GM12891 (cell line): ENCODE results near the gene OR51G1. TPM values are rescaled to one million over a fixed set of nuclear protein-coding genes. Genes with fewer than 3 reads are reported as not detected.
A peak's percentile ranks its signal among the peaks of the same experiment; 100 is the strongest.
"Not testable (repeated sequence)": the region's sequence is repeated elsewhere in the genome, so short reads cannot be mapped to it uniquely, and the experiment has no call there.

Source experiments
- DNase-seq: peaks from one replicate; pipeline ENCODE4 v3.0.0; 2011; ENCODE audit warnings: low spot score; ENCODE audit not compliant: insufficient read length
- FAIRE-seq: peaks from 2 replicates; lab custom pipeline; 2011; peaks lifted over from hg19 to GRCh38; lab: Jason Lieb, UNC
- PAX5 ChIP-seq: IDR thresholded peaks from 2 replicates; pipeline ENCODE4 v1.6.1; 2011; ENCODE audit warnings: low read length, moderate library complexity, mild to moderate bottlenecking; ENCODE audit not compliant: insufficient read depth, severe bottlenecking
- POLR2A ChIP-seq: IDR thresholded peaks from 2 replicates; pipeline ENCODE4 v1.6.1; 2011; ENCODE audit warnings: low read depth, low read length, control low read depth
- POLR2AphosphoS5 ChIP-seq: IDR thresholded peaks from 2 replicates; pipeline ENCODE4 v1.6.1; 2011; ENCODE audit warnings: low read depth, low read length, control low read depth
- POU2F2 ChIP-seq: IDR thresholded peaks from 2 replicates; pipeline ENCODE4 v1.6.1; 2011; ENCODE audit warnings: low read depth, mild to moderate bottlenecking, control low read depth, low read length, moderate library complexity
- SPI1 ChIP-seq: IDR thresholded peaks from 2 replicates; pipeline ENCODE4 v1.6.1; 2011; ENCODE audit warnings: low read depth, low read length, control low read depth
- TAF1 ChIP-seq: IDR thresholded peaks from 2 replicates; pipeline ENCODE4 v1.6.1; 2011; ENCODE audit warnings: low read depth, low read length, control low read depth
- polyA plus RNA-seq: library from polyadenylated mRNA; unstranded; fragments of >200 nt; gene quantifications from one replicate; pipeline ENCODE4 v1.2.1, GENCODE V29; 2012; ENCODE audit warnings: low read depth, missing spikeins, inconsistent platforms; ENCODE audit not compliant: missing spikeins

OR51G1 gene, protein sequence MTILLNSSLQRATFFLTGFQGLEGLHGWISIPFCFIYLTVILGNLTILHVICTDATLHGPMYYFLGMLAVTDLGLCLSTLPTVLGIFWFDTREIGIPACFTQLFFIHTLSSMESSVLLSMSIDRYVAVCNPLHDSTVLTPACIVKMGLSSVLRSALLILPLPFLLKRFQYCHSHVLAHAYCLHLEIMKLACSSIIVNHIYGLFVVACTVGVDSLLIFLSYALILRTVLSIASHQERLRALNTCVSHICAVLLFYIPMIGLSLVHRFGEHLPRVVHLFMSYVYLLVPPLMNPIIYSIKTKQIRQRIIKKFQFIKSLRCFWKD
- not detected for polyA plus RNA-seq

DNA sequence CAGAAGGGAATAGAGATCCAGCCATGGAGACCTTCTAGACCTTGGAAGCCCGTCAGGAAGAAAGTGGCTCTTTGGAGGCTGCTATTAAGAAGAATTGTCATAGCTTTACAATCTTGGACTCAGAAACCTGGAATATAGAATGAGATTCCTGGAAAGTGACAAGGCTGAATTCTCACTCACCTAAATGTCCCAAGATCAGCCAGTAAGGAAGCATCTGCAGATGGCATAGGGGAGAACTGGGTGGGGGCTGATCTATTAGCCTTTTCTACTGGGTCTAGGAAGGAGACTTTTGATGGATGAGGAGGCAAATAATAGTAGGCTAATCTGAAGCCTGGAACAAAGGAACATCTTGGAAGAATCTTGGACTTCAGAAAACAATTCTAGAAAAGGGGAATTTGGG is at the start of gene OR51G1:
OR51G1 (minus strand) TSS at position 101 of the 400 bp plus-strand sequence; CDS start at position 101, 0 bp downstream.
- no peak for FAIRE-seq
- TF ChIP-seq POLR2A (no peak), SPI1 (no peak), PAX5 (no peak), POLR2AphosphoS5 (no peak), POU2F2 (no peak)
- DNase-seq = no peak

DNA sequence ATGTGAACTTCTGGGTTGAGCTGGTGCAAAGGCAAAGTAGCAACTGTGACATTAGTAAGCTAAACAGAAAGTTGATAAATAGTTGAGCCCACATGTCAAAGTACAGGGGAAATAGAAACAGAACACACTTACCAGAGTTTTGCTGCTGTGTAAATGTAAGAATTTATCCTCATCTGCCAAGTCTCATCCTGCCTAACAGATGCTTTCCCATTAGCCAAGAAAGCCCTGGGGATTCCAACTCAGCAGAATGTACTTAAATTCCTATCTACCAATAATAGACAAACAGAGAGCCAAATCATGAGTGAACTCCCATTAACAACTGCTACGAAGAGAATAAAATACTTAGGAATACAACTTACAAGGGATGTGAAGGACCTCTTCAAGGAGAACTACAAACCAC is 38.7 kb upstream of the OR51G1 start:
- no peak for FAIRE-seq
- TF ChIP-seq POLR2A (no peak), TAF1 (no peak), SPI1 (no peak), POU2F2 (no peak), PAX5 (no peak), POLR2AphosphoS5 (no peak)
- no peak for DNase-seq

DNA sequence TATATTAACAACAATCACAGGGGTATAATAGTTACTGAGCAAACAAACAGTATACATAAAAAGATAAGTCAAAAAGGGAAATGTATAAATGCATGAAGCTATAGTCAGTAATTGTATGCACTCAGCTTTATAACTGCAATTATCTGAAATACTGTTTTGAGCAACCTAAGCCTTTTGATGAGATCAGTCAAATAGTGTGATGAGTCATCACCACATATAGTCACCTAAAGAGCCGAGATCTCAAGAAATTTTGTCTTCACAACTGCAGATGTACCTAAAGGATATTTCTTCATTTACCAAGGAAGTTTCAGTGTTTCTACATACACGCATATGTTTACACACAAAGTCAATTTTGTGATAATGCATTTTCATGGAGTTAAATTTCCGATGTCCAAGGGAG is 36.7 kb upstream of the OR51G1 start:
- DNase-seq = no peak
- TF ChIP-seq POLR2A (no peak), PAX5 (no peak), POU2F2 (no peak), POLR2AphosphoS5 (no peak), TAF1 (no peak), SPI1 (no peak)
- no peak for FAIRE-seq

DNA sequence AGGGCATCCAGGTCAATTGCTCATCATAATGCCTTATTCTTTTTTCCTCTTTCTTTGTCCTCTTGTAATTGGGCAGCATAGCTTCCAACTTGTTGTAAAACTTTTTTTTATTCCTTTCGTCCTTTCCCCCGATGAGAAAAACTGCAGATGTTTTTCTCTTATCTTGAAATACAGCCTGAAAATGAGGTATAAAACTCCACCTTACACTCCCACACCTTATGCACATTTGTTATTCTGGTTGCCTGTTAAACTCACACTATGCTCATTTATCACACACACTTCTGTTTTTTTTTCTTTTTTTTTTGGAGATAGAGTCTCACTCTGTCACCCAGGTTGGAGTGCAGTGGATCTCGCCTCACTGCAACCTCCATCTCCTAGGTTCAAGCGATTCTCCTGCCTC is 33.3 kb upstream of the OR51G1 start:
- DNase-seq (no peak), FAIRE-seq (no peak)
- TF ChIP-seq POLR2AphosphoS5 (no peak), SPI1 (no peak), POLR2A (no peak), PAX5 (no peak), POU2F2 (no peak), TAF1 (no peak)

DNA sequence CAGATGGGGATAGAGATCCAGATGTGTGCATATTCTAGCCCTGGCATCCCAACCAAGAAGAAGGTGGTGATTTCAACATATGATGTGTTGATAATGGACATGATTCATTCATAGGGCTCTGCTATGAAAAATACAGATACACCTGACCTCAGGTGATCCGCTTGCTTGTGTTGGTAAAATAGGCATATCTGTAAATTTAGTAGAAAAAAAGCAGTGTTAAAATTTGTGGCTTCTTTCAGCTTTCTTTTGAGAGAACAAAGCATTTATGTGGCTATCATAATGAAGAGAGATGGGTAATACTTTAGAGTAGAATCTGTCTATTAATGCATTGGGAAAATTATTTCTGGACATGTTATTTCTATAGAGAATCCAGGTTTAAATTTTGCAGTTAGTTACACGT is 31.5 kb upstream of the OR51G1 start, which contains the start of gene OR51A2:
OR51A2 (minus strand) TSS at position 101 of the 400 bp plus-strand sequence; CDS start at position 101, 0 bp downstream.
- FAIRE-seq = peak; percentile 47

DNA sequence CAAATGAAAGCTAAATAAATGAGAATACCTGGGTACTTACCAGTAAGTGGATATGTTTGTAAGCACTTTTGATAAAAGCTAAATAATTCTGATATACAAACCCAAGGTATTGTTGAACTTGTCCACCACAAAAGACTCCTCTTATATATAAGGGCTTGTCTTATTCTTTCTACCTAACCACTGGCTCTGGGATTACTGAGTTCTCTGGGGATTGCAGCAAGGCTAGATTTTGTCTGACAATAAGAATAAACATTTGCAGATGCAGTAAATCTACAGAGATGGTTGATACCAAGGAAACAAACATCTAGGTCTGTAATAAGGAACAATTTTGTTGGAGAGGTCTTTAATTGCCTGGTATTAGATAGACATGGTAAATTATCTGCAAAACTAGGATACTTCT is 23.4 kb upstream of the OR51G1 start, which contains the start of gene OR51A4:
OR51A4 (minus strand) TSS at position 101 of the 400 bp plus-strand sequence. CDS start 505 bp downstream, outside the sequence.
- TF ChIP-seq POU2F2 (no peak), PAX5 (no peak), POLR2A (no peak), SPI1 (no peak), POLR2AphosphoS5 (no peak), TAF1 (no peak)
- DNase-seq = no peak
- FAIRE-seq = no peak

More for the DNA sequence above, 31.5 kb upstream of the OR51G1 start, which contains the start of gene OR51A2:
- DNase-seq = not testable (repeated sequence)

DNA sequence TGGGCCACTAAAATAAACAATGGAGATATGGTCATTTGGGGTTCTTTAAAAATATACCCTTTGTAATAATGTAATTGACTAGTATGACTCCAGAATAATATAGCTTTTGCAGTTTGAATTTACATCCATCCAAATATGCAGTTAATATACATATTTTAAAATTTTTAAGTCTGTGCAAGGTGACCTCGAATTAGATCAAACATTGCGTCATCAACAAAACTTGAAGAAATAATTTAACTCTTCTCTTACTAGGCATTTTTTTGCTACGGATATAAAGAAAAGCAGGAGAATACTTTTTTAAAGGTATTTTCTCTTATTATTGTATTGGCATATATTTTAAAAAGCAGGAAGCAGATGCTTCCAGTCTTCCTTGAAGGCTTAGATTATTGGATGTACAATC is 12.6 kb upstream of the OR51G1 start:
- TF ChIP-seq POU2F2 (no peak), POLR2A (no peak), SPI1 (no peak), TAF1 (no peak), PAX5 (no peak), POLR2AphosphoS5 (no peak)
- no peak for FAIRE-seq

DNA sequence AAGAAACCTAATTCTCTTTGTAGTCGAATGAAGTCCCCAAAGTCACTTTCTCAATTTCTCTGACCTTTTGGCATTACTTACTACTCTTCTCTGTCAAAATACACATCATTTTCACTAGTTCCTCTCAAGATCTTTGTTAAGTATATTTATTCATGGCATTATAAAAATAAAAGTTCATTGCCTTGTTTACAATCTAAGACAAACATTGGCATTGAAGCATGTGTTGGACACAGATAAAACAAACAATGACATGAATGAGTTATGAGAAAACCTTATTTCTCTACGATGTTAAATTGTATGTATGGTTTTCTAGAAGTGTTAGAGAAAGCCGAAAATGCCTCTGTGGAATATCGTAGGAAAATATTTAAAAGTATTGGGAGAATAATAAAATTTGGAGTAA is 8.6 kb upstream of the OR51G1 start:
- no peak for DNase-seq
- FAIRE-seq = no peak
- no peak for TF ChIP-seq POU2F2
- no peak for TF ChIP-seq POLR2A
- TF ChIP-seq PAX5 = no peak
- no peak for TF ChIP-seq TAF1
- TF ChIP-seq POLR2AphosphoS5 = no peak
- TF ChIP-seq SPI1 = no peak

More for the DNA sequence above, 12.6 kb upstream of the OR51G1 start:
- no peak for DNase-seq

DNA sequence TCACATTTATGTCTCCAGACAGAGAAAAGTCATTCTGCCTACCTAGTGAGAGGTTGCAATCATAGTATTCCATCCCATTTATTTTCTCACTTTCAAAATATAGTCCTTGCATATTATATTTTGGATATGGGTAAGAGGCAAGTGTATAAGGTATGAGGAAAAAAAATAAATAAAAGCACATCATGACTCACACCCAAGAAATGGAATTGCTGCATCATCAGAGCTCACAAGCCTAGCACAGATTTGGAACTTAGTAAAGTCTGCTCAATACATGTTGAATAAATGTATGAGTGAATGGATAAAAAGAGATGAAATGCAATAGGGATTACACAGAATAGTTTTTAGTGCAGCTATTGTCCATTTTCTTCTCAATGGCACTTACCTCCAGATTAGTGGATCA is 2.5 kb upstream of the OR51G1 start:
- FAIRE-seq (no peak), DNase-seq (no peak)
- TF ChIP-seq SPI1 (no peak), PAX5 (no peak), POLR2A (no peak)

DNA sequence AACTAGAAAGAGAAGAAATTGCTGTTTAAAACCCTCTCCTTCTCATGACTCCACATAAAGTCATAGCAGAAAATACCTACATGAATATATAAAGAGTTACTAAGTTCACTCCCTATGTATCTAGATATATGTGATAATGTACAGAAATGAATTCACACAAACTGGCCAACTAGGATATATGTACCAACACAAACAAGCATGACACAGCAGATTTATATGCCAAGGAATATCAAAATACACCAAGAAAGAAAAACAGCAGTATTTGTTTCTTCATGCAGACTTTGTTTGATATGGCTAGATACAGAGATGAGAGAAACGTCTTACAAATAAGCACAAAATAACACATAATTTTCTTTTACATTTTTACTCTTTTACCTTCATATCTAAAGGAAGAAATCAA is 1.8 kb downstream of the OR51G1 start:
- FAIRE-seq (no peak), DNase-seq (no peak)
- TF ChIP-seq SPI1 = no peak
- no peak for TF ChIP-seq TAF1
- no peak for TF ChIP-seq POLR2AphosphoS5
- no peak for TF ChIP-seq POU2F2

DNA sequence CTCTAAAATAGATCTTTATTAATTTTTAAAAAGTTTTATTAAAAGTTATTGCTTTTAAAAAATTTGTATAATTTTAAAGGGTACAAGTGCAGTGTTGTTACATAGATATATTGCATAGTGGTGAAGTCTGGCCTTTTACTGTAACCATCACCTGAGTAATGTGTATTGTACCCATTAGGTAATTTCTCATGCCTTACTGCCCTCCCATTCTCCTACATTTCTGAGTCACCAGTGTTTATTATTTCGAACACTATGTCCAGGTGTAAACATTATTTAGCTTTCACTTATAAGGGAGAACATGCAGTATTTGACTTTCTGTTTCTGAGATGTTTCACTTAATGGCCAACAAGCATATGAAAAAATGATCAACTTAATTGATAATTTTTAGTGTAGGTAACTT is 2.3 kb downstream of the OR51G1 start:
- FAIRE-seq = no peak
- TF ChIP-seq POU2F2 (no peak), SPI1 (no peak), POLR2A (no peak), TAF1 (no peak), PAX5 (no peak), POLR2AphosphoS5 (no peak)
- no peak for DNase-seq
